Stimulated activated CD4-positive, alpha-beta T cell treated with anti-CD3 and anti-CD28 coated beads, Interleukin-1b, Interleukin-23, amount 100 ng/mL, for 48 hours (primary cell): ENCODE measurements around the gene SLC35E3.
"Not testable (repeated sequence)": the region's sequence is repeated elsewhere in the genome, so short reads cannot be mapped to it uniquely, and the experiment has no call there.

Source experiments
- DNase-seq: peaks from one replicate; pipeline ENCODE4 v3.0.0-alpha.2; 2020

SLC35E3 gene

DNA sequence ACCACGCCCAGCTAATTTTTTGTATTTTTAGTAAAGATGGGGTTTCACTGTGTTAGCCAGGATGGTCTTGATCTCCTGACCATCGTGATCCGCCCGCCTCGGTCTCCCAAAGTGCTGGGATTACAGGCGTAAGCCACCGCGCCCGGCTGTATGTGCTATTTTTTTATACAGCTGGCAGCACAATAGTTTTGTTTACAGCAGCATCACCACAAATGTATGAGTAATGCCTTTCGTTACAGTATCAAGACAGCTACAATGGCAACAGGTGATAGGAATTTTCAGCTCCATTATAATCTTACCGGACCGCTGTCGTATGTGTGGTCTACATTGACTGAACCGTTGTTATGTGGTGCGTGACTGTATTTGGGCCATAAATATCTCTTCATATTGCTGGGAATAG is 50.4 kb downstream of the SLC35E3 start:
- DNase-seq = no peak

DNA sequence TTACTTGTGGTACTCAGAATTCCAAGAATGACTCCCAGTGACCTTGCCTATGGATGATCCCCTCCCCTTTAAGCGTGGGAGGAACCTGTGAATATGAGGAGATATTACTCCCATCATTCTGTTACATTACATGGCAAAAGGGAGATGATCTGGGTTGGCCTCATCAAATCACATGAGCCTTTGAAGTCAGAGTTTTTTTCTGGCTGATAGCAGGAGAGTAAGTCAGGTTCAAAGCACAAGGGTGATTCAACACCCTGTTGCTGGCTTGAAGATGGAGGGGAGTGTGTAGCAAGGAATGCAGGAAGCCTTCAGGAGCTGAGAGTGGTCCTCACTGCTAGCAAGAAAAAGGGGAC is 52.9 kb downstream of the SLC35E3 start:
- no peak for DNase-seq

DNA sequence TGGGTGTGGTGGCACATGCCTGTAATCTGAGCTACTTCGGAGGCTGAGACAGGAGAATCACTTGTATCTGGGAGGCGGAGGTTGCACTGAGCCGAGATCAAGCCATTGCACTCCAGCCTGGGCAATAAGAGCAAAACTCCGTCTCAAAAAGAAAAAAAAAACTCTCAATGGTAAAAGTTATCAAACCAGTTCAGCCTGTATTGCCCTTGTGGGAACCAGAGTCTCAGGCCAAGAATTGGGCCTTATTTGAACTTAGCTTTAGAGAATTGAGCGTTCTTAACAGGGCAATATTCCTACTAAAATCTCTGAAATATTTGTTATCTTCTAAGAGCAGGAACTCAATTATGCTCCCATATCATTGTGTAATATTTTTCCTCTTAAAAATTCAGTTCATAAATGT is 54.3 kb downstream of the SLC35E3 start:
- DNase-seq = no peak

DNA sequence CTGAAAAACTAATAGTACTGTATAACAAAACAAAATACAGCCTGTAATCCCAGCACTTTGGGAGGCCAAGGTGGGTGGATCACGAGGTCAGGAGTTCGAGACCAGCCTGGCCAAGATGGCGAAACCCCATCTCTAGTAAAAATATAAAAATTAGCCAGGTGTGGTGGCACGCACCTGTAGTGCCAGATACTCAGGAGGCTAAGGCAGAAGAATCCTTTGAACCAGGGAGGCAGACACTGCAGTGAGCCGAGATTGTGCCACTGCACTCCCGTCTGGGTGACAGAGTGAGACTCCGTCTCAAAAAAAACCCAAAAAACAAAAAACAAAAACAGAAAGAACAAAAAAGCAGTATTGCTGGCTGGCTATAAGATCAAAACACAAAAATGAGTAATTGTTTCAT is 55.1 kb downstream of the SLC35E3 start:
- DNase-seq = not testable (repeated sequence)

DNA sequence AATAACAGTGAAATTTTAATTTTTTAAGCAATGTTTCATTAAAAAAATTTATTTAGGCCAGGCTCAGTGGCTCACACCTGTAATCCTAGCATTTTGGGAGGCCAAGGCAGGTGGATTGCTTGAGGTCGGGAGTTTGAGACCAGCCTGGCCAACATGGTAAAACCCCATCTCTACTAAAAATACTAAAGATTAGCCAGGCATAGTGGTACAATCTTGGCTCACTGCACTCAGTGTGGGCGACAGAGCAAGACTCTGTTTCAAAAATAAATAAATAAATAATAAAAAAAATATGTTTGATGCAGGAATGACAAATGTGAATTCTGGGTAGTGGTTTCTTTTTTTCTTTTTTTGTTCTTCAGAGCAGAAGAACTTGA is 56.4 kb downstream of the SLC35E3 start:
- not testable (repeated sequence) for DNase-seq

DNA sequence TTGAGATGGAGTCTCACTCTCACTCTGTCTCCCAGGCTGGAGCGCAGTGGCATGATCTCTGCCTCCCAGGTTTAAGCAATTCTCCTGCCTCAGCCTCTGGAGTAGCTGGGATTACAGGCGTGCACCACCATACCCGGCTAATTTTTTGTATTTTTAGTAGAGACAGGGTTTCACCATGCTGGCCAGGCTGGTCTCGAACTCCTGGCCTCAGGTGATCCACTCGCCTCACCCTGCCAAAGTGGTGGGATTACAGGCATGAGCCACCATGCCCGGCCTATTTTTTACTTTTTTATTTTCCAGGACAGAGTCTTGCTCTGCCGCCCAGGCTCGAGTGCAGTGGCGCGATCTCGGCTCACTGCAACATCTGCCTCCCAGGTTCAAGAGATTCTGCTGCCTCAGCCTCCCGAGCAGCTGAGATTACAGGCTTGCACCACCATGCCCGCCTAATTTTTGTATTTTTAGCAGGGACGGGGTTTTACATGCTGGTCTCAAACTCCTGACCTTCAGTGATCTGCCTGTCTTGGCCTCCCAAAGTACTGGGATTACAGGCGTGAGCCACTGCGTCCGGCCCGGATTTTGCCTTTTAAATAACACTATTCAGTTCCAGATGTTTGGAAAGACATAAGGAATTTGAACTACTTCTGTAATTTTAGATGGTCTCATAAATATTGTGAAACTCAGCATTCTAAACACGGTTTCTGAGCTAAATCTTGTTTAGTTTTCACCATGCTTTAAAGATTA is 57.1 kb downstream of the SLC35E3 start:
- not testable (repeated sequence) for DNase-seq

DNA sequence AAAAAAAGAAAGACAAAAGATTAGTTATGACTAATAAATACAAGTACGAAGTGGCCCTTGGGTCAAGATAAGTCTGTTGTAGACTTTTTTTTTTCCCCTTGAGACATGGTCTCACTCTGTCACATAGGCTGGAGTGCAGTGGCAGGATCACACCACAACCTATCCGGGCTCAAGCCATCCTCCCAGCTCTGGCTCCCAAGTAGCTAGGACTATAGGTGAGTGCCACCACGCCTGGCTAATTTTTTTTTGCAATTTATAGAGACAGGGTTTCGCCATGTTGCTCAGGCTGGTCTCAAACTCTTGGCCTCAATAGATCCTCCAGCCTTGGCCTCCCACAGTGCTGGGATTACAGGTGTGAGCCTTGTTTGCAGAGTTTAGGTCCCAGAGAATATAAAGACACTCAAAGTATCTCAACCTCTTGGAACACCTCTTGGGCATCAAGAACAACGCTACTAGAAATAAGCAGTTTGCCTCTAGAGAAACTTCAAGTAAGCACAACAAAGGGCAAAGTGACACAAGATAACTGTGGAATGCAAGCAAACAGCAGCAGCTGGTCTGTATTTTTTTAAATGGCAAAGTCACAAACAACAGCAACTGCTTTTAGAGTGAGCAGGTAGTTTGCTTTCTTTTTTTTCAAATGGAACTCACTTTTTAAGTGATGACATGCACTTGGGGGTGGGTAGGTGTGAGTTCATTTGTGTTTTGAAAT is 58.1 kb downstream of the SLC35E3 start:
- no peak for DNase-seq

DNA sequence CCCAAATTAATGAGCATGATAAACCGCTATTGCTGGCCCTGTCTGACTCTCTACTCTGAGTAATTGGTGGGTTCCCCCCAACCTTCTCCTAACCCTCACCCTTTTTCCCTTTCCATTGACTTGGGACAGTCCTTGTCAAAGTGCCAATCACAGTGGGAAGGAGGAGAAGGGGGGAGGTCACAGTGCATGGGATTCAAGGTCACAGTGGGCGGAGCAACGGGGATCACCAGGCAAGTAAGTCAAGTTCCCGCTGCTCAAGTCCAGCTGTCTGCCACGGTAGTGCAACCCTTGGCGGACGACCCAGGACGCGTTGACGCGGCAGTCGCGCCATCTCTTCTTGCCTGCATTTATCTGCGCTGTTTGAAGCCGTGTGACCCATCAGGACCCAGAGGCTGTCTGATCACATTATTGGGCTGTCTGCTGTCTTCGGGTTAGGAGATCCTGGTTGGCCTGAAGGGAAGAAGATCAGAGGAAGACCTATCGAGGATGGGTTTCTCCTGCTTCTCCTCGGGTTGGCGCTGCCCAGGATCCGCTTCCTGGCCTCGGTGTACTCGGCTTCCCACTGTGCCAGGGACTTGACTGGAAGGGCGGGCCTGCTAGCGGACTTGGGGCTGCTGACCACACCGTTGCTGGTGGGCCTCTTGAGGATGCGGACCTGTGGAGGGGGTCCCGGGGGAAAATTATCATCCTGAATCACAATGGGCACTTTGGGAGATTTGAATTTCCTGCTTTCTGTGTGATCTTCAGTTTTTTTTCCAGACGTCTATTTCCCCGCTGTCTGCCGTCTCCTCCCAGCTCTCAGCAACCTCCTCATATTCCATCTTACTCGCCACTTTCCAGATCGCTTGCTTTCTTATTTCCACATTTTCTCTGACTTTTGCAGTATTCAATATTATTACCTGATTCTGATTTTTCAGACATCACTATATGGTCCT is 58.9 kb downstream of the SLC35E3 start:
- DNase-seq = no peak

DNA sequence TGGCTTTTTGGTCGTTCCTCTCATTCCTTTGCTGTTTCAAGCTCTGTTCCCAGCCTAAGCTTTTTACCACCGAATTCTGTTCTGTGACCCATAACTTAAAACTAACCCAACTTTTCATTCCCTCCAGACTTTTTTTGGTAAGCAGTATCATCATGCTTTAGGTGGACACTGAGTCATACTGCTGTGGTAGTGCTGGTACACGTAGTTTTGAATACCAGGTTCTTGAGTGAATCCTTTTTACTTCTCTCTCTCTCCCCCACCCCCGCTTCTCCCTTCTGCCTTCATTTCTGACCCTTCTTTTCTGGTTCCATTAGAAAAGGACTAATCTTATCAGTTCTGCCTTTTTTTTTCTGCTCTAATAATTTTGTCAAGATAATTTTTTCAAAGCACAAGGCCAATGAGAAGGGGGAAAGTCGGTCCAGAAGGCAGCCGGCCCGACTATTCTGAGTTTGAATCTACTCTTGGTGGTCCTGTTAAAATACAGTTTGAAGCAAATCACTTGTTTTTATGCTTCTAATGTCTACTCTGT is 59.7 kb downstream of the SLC35E3 start:
- no peak for DNase-seq

DNA sequence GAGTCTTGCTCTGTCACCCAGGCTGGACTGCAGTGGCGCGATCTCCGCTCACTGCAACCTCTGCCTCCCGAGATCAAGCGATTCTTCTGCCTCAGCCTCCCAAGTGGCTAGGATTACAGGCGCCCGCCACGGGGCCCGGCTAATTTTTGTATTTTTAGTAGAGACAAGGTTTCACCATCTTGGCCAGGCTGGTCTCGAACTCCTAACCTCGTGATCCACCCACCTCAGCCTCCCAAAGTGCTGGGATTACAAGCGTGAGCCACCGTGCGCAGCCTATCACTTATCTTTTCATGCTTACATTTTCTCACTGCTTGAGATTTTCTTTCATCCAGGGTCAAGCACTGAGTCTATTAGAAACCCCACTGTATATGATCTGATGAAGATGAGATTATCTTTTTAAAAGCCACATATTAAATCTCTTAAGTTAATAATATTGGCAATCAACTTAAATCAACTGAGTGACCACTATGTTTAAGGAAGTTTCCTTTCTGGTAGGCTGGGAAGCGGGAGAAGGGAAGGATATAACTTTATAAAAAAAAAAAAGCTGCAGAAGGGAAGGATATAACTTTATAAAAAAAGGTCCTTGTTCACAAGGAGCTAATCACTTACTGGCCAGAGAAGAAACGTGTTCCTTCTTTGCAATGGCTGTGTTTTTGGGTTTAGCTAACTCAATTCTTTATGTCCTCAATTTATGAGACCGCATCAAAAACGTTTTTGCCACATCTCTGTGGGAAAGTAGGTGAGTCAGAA is 60.7 kb downstream of the SLC35E3 start:
- no peak for DNase-seq

DNA sequence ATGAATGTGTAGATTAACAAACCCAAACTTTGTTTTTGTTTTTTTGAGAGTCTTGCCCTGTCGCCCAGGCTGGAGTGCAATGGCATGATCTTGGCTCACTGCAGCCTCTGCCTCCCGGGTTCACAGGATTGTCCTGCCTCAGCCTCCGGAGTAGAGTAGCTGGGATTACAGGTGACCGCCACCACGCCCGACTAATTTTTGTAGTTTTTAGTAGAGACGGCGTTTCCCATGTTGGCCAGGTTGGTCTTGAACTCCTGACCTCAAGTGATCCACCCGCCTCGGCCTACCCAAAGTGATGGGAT is 61.2 kb downstream of the SLC35E3 start:
- not testable (repeated sequence) for DNase-seq

DNA sequence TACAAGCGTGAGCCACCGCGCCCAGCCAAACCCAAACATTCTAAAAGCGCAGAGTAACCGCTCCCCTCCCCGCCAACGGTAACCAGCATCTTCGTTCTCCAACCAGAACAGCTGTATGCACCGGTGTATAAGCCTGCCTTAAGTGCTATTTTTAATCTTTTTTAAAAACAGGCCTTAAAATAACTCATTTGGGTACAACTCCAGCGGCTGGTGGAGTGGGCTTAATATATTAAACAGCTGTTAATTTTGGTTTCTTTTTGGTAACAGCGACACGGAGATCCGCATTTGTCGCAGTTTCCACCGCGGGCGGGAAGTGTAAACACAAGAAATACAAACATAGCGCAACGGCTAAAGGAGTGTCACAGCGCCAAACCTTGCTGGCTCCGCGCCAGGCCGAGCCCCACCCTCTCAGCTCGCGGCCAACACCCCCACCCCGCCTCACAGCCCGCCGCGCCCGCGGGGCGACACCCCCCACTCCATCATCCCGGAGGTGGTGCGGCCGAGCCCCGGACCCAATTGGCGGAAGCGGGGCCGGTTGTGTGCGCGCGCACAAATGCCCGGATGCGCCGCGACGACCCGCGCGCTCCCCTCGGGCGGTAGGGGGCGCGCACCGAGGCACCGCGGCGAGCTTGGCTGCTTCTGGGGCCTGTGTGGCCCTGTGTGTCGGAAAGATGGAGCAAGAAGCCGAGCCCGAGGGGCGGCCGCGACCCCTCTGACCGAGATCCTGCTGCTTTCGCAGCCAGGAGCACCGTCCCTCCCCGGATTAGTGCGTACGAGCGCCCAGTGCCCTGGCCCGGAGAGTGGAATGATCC is 61.8 kb downstream of the SLC35E3 start, which contains the start of gene MDM2:
TSS of gene MDM2 (plus strand) at position 602 of the 812 bp plus-strand sequence. CDS start 301 bp downstream, outside the sequence.
- DNase-seq = peak; percentile 94

DNA sequence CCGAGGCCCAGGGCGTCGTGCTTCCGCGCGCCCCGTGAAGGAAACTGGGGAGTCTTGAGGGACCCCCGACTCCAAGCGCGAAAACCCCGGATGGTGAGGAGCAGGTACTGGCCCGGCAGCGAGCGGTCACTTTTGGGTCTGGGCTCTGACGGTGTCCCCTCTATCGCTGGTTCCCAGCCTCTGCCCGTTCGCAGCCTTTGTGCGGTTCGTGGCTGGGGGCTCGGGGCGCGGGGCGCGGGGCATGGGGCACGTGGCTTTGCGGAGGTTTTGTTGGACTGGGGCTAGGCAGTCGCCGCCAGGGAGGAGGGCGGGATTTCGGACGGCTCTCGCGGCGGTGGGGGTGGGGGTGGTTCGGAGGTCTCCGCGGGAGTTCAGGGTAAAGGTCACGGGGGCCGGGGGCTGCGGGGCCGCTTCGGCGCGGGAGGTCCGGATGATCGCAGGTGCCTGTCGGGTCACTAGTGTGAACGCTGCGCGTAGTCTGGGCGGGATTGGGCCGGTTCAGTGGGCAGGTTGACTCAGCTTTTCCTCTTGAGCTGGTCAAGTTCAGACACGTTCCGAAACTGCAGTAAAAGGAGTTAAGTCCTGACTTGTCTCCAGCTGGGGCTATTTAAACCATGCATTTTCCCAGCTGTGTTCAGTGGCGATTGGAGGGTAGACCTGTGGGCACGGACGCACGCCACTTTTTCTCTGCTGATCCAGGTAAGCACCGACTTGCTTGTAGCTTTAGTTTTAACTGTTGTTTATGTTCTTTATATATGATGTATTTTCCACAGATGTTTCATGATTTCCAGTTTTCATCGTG is 62.6 kb downstream of the SLC35E3 start:
- DNase-seq = peak; percentile 74

DNA sequence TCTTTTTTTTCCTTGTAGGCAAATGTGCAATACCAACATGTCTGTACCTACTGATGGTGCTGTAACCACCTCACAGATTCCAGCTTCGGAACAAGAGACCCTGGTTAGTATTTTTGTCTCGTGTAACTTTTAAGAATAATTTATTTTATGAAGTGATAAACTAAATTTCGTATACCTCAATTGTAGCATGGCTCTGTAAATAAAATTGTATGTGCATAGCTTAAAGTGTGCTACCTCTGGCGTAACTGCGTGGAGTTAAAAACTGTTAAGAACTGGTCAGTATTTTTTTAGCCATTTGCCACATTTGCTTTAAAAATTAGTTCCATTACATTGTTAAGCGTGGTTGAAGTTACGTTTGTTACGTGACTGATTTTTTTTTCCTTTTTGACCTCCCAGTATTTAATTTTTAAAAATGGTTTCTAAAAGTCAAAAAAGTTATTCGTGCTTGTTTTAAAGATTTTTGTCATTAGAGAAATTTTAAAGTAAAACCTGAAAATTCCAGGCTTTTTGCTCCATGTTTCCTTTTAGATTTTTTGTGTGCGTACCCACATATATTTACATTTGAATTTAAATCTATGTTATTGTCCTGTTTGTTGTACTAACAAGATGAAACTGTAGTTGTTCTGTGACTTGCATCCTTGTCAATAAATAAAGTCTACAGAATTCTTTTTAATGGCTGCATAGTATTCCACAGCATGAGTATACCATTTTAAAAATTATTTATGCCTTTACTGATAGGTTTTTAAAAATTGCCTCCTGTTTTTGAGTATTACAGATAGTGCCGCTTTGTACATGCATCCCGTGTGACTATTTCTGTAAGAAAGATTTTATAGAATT is 63.4 kb downstream of the SLC35E3 start:
- DNase-seq = no peak

DNA sequence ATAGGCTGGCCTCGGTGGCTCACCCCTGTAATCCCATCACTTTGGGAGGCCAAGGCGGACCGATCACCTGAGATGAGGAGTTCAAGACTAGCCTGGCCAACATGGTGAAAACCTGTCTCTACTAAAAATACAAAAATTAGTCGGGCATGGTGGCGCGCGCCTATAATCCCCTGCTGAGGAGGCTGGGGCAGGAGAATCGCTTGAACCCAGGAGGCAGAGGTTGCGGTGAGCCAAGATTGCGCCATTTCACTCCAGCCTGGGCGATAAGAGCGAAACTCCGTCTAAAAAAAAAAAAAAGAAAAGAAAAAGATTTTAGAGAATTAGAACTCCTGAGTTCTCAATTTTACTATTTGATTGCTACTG is 64.0 kb downstream of the SLC35E3 start:
- not testable (repeated sequence) for DNase-seq

DNA sequence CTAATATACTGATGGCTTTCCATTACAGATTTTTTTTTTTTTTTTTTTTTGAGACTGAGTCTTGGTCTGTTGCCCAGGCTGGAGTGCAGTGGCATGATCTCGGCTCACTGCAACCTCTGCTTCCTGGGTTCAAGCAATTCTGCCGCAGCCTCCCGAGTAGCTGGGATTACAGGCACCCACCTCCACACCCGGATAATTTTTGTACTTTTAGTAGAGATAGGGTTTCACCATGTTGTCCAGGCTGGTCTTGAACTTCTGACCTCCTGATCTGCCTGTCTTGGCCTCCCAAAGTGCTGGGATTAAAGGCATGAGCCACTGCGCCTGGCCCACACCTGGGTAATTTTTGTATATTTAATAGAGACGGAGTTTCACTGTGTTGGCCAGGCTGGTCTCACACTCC is 65.6 kb downstream of the SLC35E3 start:
- DNase-seq = not testable (repeated sequence)

DNA sequence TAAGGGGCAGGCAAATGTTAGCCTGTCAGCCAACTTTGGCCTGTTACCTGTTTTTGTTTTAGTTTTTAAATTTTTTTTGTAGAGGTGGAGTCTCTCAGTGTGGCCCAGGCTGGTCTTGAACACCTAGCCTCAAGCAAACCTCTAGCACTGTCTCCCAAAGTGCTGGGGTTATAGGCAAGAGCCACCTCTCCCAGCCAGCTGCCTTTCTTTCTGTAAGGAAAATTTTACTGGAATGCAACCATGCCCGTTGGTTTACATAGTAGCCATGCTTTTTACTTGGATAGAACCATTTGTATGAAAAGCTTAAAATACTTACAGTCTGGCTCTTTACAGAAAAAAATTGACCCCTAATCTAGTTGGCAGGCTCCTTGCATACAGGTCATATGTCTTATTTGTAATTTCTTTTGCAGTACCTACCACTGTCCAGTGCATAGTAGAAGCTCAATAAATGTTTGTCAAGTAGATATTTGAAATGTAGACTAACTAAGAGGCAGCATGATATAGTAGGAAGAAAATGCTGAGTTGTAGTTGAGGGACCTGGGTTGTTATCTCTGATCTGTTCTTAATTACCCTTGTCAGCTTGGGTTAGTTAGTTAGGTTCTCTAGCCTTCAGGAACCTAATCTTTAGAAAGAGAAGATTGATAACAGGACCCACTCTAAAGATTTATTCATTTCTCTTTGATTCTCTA is 66.7 kb downstream of the SLC35E3 start:
- DNase-seq = no peak

DNA sequence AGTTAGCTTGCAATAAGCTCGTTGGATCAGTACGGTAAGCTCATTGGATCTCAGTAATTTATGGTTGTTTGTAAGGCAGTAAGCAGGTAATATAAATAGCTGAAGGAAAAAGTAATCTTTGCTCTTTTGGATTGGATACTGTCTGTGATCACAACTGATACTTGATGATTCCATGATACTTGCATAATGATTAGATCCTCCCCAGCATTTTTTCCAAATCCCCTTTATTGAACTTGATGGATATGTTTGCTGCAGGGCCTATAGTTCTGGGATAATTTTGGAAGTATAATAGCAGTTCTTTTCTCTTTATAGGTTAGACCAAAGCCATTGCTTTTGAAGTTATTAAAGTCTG is 67.2 kb downstream of the SLC35E3 start:
- DNase-seq = no peak

DNA sequence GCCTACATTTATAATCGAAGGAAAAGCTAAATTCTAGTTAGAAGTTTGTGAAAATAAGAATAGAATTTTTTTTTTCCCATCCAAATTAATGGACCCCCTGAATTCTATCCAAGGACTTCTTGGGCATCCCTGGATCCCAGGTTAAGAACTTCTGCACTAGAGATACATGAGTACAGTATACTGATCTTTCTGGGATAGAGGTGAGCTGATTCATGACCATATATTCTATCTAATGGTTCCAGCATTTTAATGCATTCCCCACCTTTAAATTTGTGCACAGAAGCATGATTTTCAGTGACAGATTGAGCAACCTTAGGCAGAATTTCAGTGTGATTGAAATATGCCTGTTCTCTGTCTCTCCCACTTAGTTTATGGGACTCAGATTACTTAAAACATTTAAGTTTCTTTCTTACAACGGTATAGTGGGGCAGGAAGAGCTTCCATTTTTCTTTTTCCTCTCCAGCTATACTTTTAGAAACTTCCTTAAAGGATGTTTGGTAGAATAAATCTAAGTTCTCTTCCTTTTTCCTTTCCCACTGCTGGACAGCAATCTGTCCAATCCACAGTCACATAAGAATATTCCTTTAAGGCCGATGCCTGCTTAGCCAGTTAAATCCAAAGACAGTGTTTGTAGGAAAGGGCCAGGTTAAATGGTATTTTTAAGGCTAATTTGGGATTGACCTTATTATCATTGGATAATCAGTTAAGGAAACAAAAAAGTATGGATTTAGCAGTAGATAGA is 68.7 kb downstream of the SLC35E3 start:
- no peak for DNase-seq
